Measurements from ENCODE around the gene ENO1. TPM values are rescaled to one million over a fixed set of nuclear protein-coding genes. Genes with fewer than 3 reads are reported as not detected.

The ENO1 gene
- total RNA-seq, 2 donors from 2014 or later: 386 to 423 TPM

DNA sequence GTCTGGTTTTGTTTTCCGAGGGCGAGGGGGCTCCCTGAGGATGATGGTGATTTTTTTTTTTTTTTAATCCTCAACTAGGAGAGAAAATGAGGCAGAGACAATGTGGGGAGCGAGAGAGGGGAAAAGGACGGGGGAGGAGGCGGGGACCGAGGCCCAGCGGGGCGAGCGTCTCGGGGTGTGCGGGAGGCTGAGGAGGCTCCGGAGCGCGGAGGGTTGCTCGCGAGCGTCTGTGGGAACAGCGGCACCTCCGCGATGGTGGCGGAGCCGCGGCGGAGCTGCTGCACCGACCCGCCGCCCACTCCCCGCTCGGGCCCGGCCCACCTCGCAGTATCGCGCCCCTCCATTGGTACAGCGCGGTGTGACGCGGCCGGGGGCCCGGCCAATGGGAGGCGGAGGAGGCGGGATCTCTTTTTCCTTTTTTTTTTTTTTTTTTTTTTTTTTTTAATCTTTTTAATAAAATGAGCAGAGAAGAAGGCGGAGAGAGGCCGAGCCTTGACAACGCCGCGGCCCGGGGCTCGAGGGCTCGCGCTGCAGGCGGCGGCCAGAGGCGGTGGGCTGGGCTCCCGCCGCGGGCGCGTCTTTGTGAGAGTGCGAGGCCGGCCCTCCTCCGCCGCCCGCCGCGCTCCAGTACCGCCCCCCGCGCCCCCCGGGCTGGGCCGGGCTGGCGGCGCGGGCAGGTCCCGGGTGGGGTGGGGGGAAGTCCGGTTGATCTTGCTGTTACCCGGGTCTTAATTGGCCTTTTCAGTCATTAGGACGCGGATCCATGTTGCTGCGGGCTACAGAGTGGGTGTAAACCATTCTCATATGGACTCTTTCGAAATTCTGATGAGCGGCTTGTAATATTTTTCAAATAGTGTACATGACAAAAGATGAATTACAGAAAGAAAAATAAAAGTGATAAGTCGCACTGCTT is 60.8 kb downstream of the ENO1 start, which contains the start of gene RERE:
Gene RERE, minus strand, starts transcription at position 229 of the 913 bp plus-strand sequence.
- Histone ChIP-seq H3K9me3 (no peaks in the 10 kb centered on the region), H3K27me3 (replicated peaks; ENCODE audit: insufficient read depth) (no peaks in the 10 kb centered on the region), H3K4me3 (peak within 1 kb of the TSS; percentile 85), H3K4me1 (replicated peaks) (peaks cover 3% of the 10 kb centered on the region), H3K27ac (peak within 1 kb of the TSS; percentile 94 to 97), H3K36me3 (no peaks in the 10 kb centered on the region)
- peak; percentile 92 for DNase-seq (ENCODE audit: low spot score)
- intact Hi-C loops (cut with DNase I): no loop called here
- under 1% methylated on average over 59 of the region's 82 CpGs for WGBS
- TF ChIP-seq POLR2AphosphoS5 (IDR thresholded peaks at IDR 0.05) (peak; percentile 92), CTCF (IDR thresholded peaks at IDR 0.05) (peak in 1 of 4 experiments; percentile 65), POLR2A (IDR thresholded peaks at IDR 0.05) (peak; percentile 98)

- Histone ChIP-seq H3K4me1 (replicated peaks) (peaks cover 2% of the 10 kb centered on the region), H3K36me3 (no peaks in the 10 kb centered on the region), H3K4me3 (peak overlapping the region; percentile 85), H3K9me3 (no peaks in the 10 kb centered on the region), H3K27ac (peak overlapping the region; percentile 94 to 97), H3K27me3 (replicated peaks; ENCODE audit: insufficient read depth) (no peaks in the 10 kb centered on the region)
- intact Hi-C loops (cut with DNase I): no loop called here
- TF ChIP-seq POLR2AphosphoS5 (IDR thresholded peaks at IDR 0.05): no peak
- WGBS: under 1% methylated on average over 41 of the region's 41 CpGs
- DNase-seq (ENCODE audit: low spot score): no peak
Observed at GRCh38 chr1:8816831-8817411, 61.6 kb downstream of the ENO1 start.

GRCh38 chr1:8816264-8816663 is 62.2 kb downstream of the ENO1 start:
- H3K27me3 ChIP-seq (replicated peaks; ENCODE audit: insufficient read depth): no peaks in the 10 kb centered on the region
- no peaks in the 10 kb centered on the region for H3K9me3 ChIP-seq
- H3K27ac ChIP-seq: peak overlapping the region; percentile 94 to 97
- no peaks in the 10 kb centered on the region for H3K4me1 ChIP-seq (replicated peaks)
- DNase-seq (ENCODE audit: low spot score): no peak
- intact Hi-C loops (cut with DNase I): no loop called here
- 5% methylated on average over 3 of the region's 3 CpGs for WGBS
- TF ChIP-seq POLR2A (IDR thresholded peaks at IDR 0.05) (no peak), POLR2AphosphoS5 (IDR thresholded peaks at IDR 0.05) (no peak), CTCF (IDR thresholded peaks at IDR 0.05) (no peak)
- peak overlapping the region; percentile 85 for H3K4me3 ChIP-seq
- H3K36me3 ChIP-seq: no peaks in the 10 kb centered on the region

- no peaks in the 10 kb centered on the region for H3K4me1 ChIP-seq (replicated peaks)
- intact Hi-C loops (cut with DNase I): no loop called here
- no peak for DNase-seq (ENCODE audit: low spot score)
- WGBS: 9% methylated on average over 2 of the region's 2 CpGs
- H3K4me3 ChIP-seq: peak overlapping the region in 1 of 2 donors; percentile 85
- H3K9me3 ChIP-seq: no peaks in the 10 kb centered on the region
- H3K27me3 ChIP-seq (replicated peaks; ENCODE audit: insufficient read depth): no peaks in the 10 kb centered on the region
- no peak for TF ChIP-seq CTCF (IDR thresholded peaks at IDR 0.05)
- no peak for TF ChIP-seq POLR2A (IDR thresholded peaks at IDR 0.05)
- TF ChIP-seq POLR2AphosphoS5 (IDR thresholded peaks at IDR 0.05): no peak
- H3K36me3 ChIP-seq: no peaks in the 10 kb centered on the region
- H3K27ac ChIP-seq: peak overlapping the region; percentile 94 to 97
Observed at GRCh38 chr1:8815582-8816151, 62.8 kb downstream of the ENO1 start.

- 43% methylated on average over 5 of the region's 5 CpGs for WGBS
- TF ChIP-seq POLR2AphosphoS5 (IDR thresholded peaks at IDR 0.05): peak; percentile 30
- peak in 1 of 4 experiments; percentile 20 for TF ChIP-seq CTCF (IDR thresholded peaks at IDR 0.05)
- no peak for TF ChIP-seq POLR2A (IDR thresholded peaks at IDR 0.05)
- DNase-seq (ENCODE audit: low spot score): no peak
- Histone ChIP-seq H3K27ac (peak overlapping the region in 1 of 2 donors; percentile 97), H3K36me3 (no peaks in the 10 kb centered on the region), H3K9me3 (no peaks in the 10 kb centered on the region), H3K4me1 (replicated peaks) (no peaks in the 10 kb centered on the region), H3K27me3 (replicated peaks; ENCODE audit: insufficient read depth) (no peaks in the 10 kb centered on the region), H3K4me3 (no peak overlapping the region)
- intact Hi-C loops (cut with DNase I): no loop called here
Observed at GRCh38 chr1:8814865-8815264, 63.6 kb downstream of the ENO1 start.

All from prostate gland (tissue), 2 donors.